ENCODE measurements around the gene ZNF646. TPM values are rescaled to one million over a fixed set of nuclear protein-coding genes. Genes with fewer than 3 reads are reported as not detected.

The ZNF646 gene
- total RNA-seq, 2 experiments from 2014 or later: 30.1 to 33.8 TPM

DNA sequence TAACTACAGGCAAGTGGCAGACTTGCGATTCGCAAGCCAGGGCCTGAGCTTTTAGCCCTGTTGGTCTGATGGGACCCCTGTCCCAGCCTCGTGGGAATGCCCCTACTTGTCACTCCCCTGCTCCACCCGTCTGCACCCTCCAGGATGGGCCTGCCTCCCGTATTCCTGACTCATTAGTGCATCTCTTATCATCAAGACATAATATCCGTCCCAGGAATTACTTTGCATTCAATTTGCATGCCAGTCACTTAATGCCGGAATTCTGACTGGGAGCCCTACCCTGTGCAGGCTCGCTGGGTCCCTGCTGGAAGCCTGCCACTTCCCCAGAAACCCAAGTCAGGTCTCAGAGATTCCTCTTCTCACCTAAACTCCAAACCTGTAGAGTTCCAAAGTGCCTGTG is 11.2 kb downstream of the ZNF646 start:
- H3K36me3 ChIP-seq (ENCODE audit: insufficient read depth, low read length): peaks cover 64% of the 10 kb centered on the region; the same call in 1 of the 2 replicates
- no peak overlapping the region for H3K27ac ChIP-seq (ENCODE audit: low read depth, low read length, poor library complexity, severe bottlenecking)
- intact Hi-C loops (cut with micrococcal nuclease; ENCODE audit: unreplicated experiment): no loop called here
- TF ChIP-seq EZH2phosphoT487 (IDR thresholded peaks at IDR 0.05; ENCODE audit: borderline replicate concordance, low read depth, low read length): no peak
- TF ChIP-seq, protein P1, sequence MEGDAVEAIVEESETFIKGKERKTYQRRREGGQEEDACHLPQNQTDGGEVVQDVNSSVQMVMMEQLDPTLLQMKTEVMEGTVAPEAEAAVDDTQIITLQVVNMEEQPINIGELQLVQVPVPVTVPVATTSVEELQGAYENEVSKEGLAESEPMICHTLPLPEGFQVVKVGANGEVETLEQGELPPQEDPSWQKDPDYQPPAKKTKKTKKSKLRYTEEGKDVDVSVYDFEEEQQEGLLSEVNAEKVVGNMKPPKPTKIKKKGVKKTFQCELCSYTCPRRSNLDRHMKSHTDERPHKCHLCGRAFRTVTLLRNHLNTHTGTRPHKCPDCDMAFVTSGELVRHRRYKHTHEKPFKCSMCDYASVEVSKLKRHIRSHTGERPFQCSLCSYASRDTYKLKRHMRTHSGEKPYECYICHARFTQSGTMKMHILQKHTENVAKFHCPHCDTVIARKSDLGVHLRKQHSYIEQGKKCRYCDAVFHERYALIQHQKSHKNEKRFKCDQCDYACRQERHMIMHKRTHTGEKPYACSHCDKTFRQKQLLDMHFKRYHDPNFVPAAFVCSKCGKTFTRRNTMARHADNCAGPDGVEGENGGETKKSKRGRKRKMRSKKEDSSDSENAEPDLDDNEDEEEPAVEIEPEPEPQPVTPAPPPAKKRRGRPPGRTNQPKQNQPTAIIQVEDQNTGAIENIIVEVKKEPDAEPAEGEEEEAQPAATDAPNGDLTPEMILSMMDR (conservative IDR thresholded peaks at IDR 0.05; ENCODE audit: low read length): no peak
- no peak overlapping the region for H2AFZ ChIP-seq (ENCODE audit: low read length)
- H3K4me1 ChIP-seq (ENCODE audit: insufficient read depth, low read length, poor library complexity, severe bottlenecking): no peaks in the 10 kb centered on the region
- no peak for DNase-seq (ENCODE audit: low spot score)
- H3K4me2 ChIP-seq (ENCODE audit: low read length): no peak overlapping the region
- no peaks in the 10 kb centered on the region for H3K9me3 ChIP-seq (ENCODE audit: low read length)
- no peaks in the 10 kb centered on the region for H3K9me2 ChIP-seq (ENCODE audit: insufficient read depth, low read length)
- no peaks in the 10 kb centered on the region for H4K20me1 ChIP-seq (ENCODE audit: insufficient read depth, low read length)
- no TSS peak for BruUV-seq (replicated peaks)
- POLR2A ChIA-PET: no interaction called here
- H3K4me3 ChIP-seq (ENCODE audit: low read depth, low read length, poor library complexity, severe bottlenecking): no peak overlapping the region
- CTCF ChIA-PET (ENCODE audit: unreplicated experiment): no interaction called here
- no peaks in the 10 kb centered on the region for H3K79me2 ChIP-seq (ENCODE audit: insufficient read depth, low read depth, low read length)

DNA sequence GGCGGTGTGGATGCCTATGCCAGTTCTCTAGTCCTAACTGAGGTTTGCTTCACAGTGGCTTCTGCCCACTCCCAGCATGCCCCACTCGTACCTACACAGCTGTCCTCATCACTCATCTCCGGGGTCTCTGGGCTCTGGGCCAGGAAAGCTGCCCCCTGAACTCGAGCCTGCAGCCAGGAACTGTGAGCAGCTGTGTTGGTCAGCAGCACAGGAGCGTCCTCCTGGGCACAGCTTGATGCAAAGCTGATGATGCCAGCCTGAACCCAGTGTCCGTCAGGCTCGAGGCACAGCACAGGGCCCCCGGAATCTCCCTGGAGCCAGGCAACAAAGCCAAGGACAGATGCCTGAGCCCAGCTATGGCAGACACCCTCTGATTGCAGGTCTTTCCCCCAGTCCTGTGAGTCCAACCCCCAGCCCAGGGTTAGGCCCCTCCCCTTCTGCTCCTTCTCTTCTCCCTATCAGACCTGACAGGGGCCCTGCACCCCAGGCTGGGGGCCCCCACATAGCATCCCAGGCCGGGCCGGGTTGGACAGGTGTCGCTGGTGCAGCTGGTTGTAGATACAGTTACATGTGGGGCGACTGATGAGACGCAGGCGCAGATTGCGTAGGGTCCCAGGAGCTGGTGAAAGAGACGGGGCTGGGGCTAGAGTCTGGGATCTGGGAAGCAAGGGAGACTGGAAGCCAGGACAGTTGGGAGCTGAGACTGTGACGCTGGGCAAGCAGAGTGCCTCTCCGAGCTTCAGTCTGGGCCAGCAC is 11.8 kb downstream of the ZNF646 start:
- ChIA-PET CTCF (ENCODE audit: unreplicated experiment) (no interaction called here), POLR2A (no interaction called here)
- Histone ChIP-seq H3K9me3 (ENCODE audit: low read length) (no peaks in the 10 kb centered on the region), H3K4me3 (ENCODE audit: low read depth, low read length, poor library complexity, severe bottlenecking) (no peak overlapping the region), H3K27ac (ENCODE audit: low read depth, low read length, poor library complexity, severe bottlenecking) (no peak overlapping the region), H3K4me2 (ENCODE audit: low read length) (no peak overlapping the region), H3K36me3 (ENCODE audit: insufficient read depth, low read length) (peaks cover 63% of the 10 kb centered on the region), H2AFZ (ENCODE audit: low read length) (no peak overlapping the region), H3K79me2 (ENCODE audit: insufficient read depth, low read depth, low read length) (no peaks in the 10 kb centered on the region), H3K4me1 (ENCODE audit: insufficient read depth, low read length, poor library complexity, severe bottlenecking) (no peaks in the 10 kb centered on the region), H3K9me2 (ENCODE audit: insufficient read depth, low read length) (no peaks in the 10 kb centered on the region), H4K20me1 (ENCODE audit: insufficient read depth, low read length) (no peaks in the 10 kb centered on the region)
- no peak for DNase-seq (ENCODE audit: low spot score)
- BruUV-seq (replicated peaks): no TSS peak
- intact Hi-C loops (cut with micrococcal nuclease; ENCODE audit: unreplicated experiment): no loop called here
- no peak for TF ChIP-seq EZH2phosphoT487 (IDR thresholded peaks at IDR 0.05; ENCODE audit: borderline replicate concordance, low read depth, low read length)
- TF ChIP-seq, protein P1 (conservative IDR thresholded peaks at IDR 0.05; ENCODE audit: low read length): no peak

DNA sequence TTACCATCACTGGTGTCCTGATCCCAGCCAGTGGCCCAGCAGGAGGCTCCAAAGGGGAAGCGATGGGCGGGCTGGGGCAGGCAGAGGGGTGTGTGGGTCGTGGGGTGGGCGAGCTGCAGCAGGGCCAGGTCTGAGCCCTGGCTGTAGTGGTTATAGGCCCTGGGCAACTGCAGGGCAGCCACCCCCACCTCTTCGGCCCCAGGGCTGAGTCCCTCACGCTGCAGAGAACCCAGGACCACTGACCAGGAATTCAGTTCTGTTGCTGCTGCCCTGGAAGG is 12.3 kb downstream of the ZNF646 start:
- peaks cover 62% of the 10 kb centered on the region for H3K36me3 ChIP-seq (ENCODE audit: insufficient read depth, low read length)
- no peak overlapping the region for H2AFZ ChIP-seq (ENCODE audit: low read length)
- no peak overlapping the region for H3K27ac ChIP-seq (ENCODE audit: low read depth, low read length, poor library complexity, severe bottlenecking)
- no peaks in the 10 kb centered on the region for H3K4me1 ChIP-seq (ENCODE audit: insufficient read depth, low read length, poor library complexity, severe bottlenecking)
- H3K9me2 ChIP-seq (ENCODE audit: insufficient read depth, low read length): no peaks in the 10 kb centered on the region
- no peaks in the 10 kb centered on the region for H3K79me2 ChIP-seq (ENCODE audit: insufficient read depth, low read depth, low read length)
- H4K20me1 ChIP-seq (ENCODE audit: insufficient read depth, low read length): no peaks in the 10 kb centered on the region
- ChIA-PET POLR2A (no interaction called here), CTCF (ENCODE audit: unreplicated experiment) (no interaction called here)
- no peaks in the 10 kb centered on the region for H3K9me3 ChIP-seq (ENCODE audit: low read length)
- TF ChIP-seq, protein P1 (conservative IDR thresholded peaks at IDR 0.05; ENCODE audit: low read length): no peak
- TF ChIP-seq EZH2phosphoT487 (IDR thresholded peaks at IDR 0.05; ENCODE audit: borderline replicate concordance, low read depth, low read length): no peak
- BruUV-seq (replicated peaks): no TSS peak
- no peak overlapping the region for H3K4me3 ChIP-seq (ENCODE audit: low read depth, low read length, poor library complexity, severe bottlenecking)
- no peak overlapping the region for H3K4me2 ChIP-seq (ENCODE audit: low read length)
- no peak for DNase-seq (ENCODE audit: low spot score)
- intact Hi-C loops (cut with micrococcal nuclease; ENCODE audit: unreplicated experiment): no loop called here
